GM04504 (cell line): ENCODE measurements around the gene PMEPA1.

Source experiments
- DNase-seq: peaks from one replicate; pipeline ENCODE4 v3.0.0-alpha.2; 2012; ENCODE audit warnings: low read depth

PMEPA1 gene

DNA sequence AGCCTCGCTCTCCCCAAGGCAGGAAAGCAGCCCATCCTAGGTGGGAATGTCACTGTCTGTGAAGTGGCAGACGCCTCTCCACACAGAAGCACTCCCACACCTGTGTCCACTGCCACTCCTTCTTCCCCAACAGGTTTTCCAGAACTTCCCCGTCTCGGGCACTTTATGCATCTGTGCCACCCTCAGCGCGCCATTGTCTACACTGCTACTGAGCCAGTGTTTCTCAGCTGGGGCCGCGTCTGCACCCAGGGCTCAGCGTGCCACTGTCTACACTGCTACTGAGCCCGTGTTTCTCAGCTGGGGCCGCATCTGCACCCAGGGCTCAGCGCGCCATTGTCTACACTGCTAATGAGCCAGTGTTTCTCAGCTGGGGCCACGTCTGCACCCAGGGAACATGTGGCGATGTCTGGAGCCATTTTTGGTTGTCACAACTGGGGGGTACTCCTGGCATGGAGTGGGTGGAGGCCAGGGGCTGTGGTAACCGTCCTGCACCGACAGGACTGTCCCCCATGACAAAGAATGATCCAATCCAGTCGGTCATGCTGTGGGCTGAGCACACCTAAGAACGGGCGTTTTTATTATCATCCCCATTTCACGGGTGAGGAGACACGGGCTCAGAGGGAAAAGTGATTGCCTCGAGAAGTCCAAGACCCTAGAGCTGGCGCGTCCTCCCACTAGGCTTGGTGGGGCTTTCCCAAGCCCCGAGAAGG, 47.9 kb downstream of the PMEPA1 start:
- DNase-seq: no peak

DNA sequence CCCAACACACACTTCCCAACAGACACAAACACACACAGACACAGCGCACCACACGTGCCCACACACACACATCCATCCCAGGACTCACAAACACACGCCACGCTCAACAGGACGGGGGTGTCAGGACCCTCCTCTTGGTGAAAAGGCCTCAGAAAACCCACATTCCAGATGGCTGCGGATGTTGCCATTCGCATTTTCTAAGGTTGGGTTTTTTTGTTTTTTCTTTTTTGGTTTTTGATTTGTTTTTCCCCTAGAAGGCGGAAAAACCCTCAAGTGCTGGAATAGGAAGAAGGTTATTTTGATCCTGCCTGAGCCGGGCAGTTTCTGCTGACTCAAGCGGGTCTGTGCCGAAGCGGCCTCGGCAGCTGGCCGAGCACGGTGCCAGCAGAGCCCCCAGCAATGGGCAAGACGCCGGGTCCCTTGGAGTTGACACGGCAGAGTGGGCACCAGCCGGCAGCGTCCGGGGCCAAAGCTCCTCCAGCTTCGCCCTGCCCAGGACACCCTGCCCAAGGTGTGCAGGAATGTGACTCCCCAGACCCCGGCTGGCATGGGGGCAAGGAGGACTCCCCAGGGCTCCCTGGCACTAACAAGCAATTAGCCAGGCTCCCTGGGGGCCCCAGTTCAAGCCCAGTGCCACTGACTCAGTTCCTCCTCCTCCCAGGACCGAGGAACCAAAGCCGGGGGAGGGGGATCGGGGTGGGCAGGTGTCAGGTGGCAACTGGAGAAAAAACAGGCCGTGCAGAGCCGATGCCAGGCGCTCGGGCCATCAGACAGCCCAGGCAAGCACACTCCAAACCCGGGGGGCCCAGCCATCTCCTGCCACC, 48.7 kb downstream of the PMEPA1 start:
- no peak for DNase-seq

DNA sequence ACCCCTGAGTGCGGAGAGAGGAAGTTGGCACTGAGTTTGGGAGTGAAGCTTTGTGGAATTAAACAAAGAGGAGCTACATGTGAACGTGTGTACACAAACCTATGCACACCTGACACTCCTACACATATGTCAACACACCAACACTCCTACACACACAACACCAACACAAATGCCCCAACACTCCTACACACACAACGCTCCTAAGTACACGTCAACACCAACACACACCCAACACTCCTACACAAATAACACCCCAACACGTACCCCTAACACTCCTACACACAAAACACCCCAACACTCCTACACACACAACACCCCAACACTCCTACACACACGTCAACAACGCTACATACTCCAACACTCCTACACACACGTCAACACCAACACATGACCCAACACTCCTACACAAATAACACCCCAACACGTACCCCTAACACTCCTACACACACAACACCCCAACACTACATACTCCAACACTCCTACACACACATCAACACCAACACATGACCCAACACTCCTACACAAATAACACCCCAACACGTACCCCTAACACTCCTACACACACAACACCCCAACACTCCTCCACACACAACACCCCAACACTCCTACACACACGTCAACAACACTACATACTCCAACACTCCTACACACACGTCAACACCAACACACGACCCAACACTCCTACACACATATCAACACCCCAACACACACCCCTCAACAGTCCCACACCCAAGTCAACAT, 49.5 kb downstream of the PMEPA1 start:
- no peak for DNase-seq

DNA sequence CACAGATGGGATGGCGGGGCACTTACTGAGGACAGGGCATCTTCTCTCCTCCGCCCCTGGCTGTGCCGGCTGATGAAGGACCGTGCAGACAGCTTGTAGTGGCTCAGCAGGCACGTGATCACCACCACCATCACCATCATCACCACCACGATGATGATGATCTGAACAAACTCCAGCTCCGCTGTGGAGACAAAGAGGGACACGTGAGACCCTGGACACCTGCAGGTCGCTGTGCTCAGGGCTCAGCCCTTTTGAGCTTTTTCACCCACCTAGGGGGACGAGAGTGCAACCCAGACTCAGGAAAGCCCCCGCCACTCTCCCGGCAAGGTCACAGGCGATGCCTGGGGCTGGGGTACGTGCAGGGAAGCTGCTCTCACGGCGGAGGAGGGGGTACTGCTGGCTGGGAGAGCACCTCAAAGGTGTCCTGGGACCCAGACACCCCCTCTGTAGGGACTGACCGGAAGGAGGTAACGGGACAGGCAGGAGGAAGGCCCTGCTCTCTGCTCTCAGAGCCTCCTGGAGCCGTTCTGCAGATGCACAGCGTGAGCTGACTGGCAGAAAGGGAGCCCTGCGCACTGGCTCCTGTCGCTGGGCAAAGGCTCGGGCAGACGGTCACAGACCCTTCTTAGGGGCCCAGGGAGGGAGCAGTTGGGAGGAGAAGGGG, 50.2 kb downstream of the PMEPA1 start:
- no peak for DNase-seq

DNA sequence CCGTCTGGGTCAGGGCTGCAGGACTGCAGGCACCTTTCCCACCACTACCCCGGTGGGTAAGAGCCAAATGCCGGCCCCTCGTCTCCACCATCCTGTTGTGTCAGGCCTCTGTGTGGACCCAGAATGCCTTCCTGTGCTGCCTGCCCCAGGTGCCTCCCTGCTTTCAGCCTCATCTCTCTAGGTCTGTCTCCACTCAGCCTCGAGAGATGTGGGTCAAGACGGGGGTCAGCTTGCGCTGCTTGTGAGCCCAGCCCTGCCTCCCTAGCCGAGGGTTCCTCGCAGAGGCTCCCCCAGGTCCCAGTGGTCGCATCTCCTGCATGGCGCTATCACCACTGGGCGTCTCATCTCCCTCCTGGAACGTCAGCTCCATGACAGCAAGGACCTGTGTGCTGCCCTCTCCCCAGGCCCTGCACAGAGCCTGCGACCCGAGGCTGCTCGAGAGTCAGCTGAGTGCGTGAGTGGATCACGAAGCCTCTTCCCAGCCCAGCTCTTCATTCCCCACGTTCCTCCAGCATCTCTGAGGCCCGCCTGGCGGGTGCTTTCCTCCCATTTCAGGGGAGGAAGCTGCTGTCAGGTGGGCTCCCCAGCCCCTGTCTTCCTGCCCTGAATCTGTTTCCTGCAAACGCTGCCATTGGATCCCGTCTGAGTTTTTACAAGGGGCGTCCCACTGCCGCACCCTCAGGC, 50.8 kb downstream of the PMEPA1 start:
- DNase-seq: no peak

DNA sequence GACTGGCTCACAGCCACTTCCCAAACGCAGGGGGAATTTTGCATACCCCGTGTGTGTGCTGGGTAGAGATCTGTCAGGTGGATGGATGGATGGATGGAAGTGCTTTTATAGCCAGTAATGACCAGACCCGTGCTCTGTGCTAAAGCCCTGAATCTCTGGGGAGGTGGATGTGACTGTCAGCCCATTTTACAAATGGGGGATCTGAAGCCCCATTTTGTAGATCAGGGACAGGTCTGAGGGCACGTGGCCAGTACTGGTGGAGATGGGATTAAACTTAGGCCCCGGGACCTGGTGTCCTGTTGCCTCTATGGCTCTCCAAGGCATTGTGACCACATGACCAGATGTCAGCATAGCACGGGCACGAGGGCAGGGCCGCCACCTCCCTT, 51.4 kb downstream of the PMEPA1 start:
- DNase-seq: no peak

DNA sequence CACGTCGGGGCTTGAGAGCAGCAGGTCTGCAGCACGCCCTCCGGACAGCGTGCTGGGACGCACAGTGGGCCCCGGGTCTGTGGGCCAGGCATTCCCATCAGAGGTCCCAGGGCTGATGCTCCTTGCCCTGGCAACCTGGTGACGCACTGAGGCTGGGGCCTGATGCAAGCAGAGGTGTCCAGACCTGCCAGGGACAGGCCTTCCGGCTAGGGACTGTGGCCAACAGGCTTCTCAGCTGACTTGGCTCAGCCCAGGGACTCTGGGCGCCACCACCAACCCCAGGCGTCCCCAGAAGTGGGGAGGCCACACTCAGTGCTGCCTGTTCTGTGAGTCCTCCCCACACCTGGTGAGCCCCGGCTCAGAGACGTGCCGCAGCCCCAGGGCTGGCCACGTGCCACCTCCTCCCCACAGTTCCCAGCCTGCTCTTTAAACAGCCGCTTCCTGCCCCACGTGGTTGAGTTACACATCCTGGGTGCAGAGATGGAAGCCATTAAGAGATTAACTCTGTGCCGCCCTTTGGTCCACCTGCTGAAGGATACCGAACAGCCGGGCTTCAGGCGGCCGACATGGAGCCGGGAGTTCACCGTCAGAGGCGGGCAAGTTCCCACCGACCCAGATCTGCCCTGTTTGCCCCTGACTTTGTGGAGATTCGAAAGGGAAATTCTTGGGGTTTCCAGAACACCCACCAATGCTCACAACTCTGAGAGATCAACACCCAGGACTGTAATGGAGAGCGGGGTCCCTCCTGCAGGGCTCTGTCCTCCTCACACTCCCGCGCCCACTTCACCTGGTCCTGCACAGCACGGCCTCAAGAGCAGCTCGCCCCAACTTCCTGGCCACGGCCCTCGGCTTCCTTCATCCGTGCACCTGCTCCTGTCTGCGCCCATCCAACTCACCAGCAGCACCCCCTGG, 52.0 kb downstream of the PMEPA1 start:
- DNase-seq: no peak

DNA sequence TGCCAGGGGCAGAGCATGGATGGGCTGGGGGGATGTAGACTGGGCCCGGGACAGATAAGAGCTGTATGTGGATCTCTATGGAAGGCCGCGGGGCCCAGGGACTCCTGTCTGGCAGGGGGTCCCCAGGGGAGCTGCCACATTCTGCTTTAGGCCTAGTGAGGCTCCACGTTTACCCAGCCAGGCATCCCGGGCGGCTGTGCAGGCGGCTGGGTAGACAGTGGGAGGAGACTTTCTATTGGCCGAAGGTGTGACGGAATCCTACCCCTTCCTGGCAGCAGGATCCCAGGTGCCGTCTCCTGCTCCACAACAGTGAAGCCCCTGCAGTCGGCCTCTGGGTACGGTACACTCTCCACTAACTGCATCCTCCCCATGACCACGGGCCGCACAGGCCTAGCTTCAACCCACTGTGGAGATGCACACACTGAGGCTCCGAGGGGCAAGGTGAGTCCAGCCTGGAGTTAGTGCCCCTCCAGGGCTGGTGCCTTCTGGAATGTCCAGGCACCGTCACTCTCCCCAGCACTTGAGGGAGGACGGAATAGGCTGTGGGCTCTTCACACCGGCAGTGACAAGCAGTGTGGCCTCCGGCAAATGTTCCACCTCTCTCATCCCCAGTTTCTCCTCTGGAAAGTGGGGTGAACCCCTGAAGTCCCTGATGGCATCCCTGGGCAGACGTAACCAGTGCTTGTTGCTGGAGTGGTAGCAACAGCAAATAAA, 52.8 kb downstream of the PMEPA1 start:
- DNase-seq: no peak

DNA sequence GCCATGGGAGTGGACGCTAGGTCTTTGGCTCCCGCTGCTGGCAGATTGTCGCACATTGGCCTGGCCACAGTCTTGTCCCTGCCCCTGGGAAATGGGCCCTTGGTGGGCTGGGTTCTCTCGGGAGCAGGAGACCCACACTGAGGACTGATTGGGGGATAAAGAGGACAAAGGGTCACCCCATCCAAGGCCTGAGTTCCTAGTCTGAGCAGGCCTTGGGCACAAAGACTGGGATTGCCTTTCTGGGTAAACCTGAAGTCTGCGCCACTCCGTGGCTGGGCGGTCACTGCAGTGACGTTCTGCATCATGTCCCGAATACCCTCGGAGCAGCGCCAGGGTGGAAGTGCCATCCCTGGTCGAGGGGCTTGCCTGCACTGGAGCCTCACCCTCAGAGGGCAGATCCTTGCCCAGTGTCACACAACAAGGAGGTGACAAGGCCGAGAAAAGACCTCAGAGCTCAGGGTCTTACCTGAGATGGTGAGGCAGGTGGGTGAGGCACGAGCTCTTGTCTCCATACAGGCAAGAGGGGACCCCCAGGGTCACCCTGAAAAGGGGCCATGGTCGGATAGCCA, 53.5 kb downstream of the PMEPA1 start:
- no peak for DNase-seq

DNA sequence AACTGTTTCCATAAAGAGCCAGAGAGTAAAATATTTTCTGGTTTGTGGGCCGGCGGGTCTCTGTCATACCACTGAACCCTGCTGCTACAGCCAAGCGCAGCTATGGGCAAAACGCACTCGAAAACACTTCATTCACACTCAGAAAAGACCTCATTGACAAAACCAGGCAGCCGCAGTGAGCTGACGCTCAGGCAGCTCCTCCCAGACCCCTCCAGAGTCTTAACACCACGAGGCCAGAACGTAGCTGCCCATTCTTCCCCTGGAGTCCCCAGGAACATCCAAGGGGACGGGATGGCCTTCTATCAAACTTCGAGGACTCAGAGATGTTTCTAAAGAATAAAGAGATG, 54.0 kb downstream of the PMEPA1 start:
- no peak for DNase-seq

DNA sequence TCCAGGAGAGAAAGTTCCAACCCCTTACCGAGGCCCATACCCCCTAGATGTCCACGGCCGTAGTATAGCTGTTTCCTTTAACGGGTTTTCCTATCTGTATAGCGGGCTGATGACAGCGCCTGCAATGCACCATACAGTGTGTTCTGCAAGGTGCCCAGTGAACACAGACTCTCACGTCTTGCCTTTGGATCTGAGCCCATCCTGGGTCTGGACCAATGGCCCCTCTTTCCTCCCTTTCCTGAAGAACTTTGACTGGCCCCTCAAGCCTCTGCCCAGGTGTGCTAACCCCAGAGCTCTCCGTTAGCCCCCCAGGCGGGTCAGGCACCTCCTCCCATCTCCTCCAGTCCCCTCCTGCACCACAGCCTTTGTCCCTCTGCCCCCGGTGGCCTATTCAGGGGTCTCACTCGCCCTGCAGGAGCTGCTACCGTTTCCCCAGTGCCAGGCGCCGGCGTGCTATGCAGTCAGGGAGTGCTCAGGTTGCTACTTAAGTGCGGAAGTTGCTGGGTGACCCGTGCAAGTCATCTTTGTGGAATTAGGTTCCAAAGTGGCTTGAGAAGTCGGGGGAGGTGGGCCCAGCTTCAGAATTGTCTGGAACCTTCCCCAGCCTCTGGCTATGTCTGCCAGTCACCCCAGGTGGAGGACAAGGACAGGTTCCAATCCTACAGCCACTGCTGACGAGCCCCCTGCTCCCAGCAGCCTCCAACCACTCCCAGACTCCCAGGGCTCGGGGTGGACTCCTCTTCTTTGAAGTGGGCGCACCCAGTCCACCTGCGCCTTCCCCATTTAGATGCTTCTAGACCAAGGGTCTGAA, 54.6 kb downstream of the PMEPA1 start:
- no peak for DNase-seq

DNA sequence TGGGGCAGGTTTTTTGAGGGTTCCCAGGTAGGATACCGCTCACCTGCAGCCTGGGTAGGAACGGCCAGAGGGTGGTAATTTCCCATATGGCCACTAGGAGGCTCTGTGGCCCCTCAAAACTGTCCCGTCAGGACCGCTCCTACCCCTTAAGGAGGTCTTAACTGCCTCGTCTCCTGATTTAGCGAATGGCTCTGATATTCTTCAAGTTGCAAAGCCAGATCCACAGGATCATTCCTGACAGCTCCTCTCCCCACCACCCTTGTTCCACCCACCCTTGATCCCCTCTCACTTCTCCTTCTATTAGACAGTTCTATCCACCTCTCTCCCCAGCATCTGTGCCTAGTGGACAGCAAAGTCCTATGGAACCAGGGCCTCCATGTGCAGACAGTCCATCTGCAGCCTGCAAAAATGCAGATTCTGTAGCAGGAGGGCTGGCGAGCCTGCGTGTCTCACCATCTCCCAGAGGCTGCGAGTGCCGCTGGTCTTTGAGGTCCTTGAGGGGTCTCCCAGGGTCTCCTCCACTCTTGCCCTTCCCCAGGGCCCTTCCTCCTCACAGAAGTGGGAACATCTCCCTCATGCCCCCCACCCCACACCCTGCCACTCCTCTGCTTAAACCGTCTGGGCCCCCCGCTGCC, 55.3 kb downstream of the PMEPA1 start:
- DNase-seq: peak; percentile 17

DNA sequence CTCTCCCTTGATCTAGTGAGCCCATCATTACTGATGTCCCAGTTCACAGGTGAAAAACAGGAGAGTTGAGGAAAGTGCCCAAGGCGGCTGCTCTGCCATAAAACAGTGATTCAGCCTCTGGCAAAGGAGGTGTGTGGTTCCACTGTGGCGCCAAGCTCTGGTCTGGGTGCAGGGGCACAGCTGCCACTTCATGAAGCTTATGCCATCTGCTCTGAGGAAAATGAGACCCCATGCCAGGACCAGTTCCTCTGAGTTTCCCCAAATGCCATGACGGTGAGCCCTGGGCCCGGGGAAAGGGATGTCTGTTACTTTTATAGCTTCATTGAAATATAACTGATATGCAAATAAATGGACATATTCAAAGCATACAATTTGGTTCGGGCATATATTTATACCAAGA, 55.9 kb downstream of the PMEPA1 start:
- DNase-seq: no peak

DNA sequence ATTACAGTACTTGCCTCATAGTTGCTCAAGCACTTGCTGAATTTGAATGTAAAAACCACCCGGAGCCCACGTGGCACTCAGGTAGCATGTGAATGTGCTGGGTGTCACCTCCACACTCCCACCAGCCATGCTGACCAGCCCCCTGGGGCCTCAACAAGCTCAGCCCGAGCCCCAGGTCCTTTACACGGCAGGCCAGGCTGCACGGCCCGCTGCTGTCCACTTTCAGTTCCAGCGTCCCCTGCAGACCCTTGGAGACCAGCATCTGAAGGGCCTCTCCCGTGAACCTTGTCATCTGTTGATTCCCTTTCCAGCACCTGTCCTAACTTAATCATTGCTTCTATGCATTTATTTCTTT, 56.3 kb downstream of the PMEPA1 start:
- no peak for DNase-seq

DNA sequence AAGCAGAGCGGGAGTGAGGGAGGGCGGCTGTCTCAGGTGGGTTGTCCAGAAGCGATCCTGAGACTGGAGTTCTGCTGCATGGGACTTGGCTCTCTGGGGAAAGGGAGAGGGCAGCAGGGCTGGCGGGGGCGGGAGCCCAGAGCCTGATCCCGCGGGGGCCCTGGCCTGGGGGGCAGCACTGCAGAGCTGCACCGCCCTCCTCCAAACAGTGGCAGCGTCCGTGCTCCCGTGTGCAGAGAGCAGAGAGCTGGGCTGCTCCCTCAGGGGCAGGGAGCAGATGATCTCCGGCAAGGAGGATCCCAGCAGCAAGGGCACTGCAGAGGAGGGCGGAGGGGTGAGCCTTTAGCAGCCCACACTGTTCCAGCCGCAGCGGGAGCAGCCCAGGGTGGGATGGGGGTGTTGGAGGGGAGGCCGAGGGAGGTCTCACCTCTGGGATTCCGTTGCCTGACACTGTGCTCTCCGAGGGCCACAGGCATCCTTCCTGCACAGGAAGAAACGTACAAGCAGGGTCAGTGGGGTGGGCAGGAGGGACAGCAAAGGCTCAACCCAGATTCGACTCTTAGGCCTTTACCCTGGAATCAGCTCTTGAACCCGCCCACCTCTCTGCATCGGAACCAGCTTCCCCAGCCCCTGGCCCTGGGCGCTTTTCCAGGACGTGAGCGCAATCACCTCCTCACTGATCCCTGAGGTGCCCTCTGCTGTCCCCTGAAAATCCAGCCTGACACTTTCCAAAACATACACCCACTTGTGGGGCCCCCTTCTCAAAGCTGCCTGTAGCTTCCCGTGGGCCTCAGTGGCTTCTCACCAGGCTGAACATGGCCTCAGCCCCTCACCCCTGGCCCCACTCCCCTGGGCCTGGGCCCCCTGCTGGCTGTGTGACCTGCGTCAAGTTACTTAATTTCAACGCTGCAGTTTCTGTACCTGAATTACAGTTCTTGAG, 56.9 kb downstream of the PMEPA1 start:
- no peak for DNase-seq

DNA sequence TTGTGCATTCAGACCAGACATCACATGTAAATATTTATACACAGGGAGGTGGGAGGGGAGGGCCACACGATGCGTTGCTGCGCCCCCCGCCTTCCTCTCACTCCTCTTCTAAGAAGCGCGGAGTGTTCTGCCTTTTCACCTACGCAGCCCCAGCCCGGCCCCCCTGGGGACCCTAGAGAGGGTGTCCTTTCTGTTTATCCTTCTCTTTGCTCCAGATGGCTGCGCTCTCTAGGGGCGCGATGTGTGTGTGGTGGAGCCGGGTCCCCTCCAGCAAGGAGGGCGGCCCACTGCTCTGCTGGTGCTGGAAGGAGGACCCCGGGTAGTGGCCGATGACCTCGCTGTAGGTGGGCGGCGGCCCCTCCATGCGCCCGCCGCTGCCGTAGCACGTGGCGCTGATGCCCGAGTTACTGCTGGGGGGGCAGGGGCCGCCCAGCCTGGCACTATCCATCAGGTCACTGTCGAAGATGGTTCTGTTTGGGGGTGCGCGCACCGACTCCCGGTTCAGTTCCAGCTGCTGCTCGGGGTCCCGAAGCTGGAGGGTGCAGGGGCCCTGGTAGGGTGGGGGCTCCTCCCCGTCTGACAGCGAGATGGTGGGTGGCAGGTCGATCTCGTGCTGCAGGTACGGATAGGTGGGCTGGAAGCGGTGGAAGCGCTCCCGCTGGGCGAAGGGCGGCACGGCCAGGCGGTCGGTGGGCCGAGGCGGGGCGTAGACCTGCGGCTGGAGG, 57.8 kb downstream of the PMEPA1 start:
- no peak for DNase-seq
